Aorta (tissue), 5 donors: ENCODE data around the gene RNF17. TPM values are rescaled to one million over a fixed set of nuclear protein-coding genes. Genes with fewer than 3 reads are reported as not detected.
"Not testable (repeated sequence)": the region's sequence is repeated elsewhere in the genome, so short reads cannot be mapped to it uniquely, and the experiment has no call there.

ENCODE experiments used
- ATAC-seq: fragments of 200-7000 bp; cut with Tn5 transposase; one replicate; pipeline ENCODE4 v1.9.1; 2022; ENCODE audit warnings: moderate library complexity; ENCODE audit not compliant: low FRiP score
- DNase-seq, 2 donors: peaks; one replicate each; pipeline ENCODE4 v3.0.0-alpha.2; 2020
- H3K27ac ChIP-seq, 2 donors: one replicate each; pipeline ENCODE4 v1.5.1; 2013; ENCODE audit warnings: low read length in 2 of 2, mild to moderate bottlenecking in 2 of 2, moderate library complexity in 2 of 2, control low read depth in 1 of 2, inconsistent platforms in 1 of 2, low read depth in 1 of 2
- H3K27me3 ChIP-seq, 2 donors: one replicate each; pipeline ENCODE4 v1.6.1; 2013; ENCODE audit warnings: control low read depth in 1 of 2, low read length in 1 of 2, mild to moderate bottlenecking in 1 of 2, moderate library complexity in 1 of 2; ENCODE audit not compliant: insufficient read depth in 2 of 2, control insufficient read depth in 1 of 2
- H3K36me3 ChIP-seq, 2 donors: one replicate each; pipeline ENCODE4 v1.6.1; 2013; ENCODE audit warnings: control low read depth in 1 of 2, low read length in 1 of 2, mild to moderate bottlenecking in 1 of 2; ENCODE audit not compliant: insufficient read depth in 2 of 2, control insufficient read depth in 1 of 2
- H3K4me1 ChIP-seq, 2 donors: one replicate each; pipeline ENCODE4 v1.6.1; 2013; ENCODE audit warnings: low read length in 2 of 2, control low read depth in 1 of 2, mild to moderate bottlenecking in 1 of 2, moderate library complexity in 1 of 2; ENCODE audit not compliant: insufficient read depth in 2 of 2, control insufficient read depth in 1 of 2
- H3K4me3 ChIP-seq, 2 donors: one replicate each; pipeline ENCODE4 v1.5.1; 2013; ENCODE audit warnings: low read length in 2 of 2, control low read depth in 1 of 2, mild to moderate bottlenecking in 1 of 2
- H3K9me3 ChIP-seq: one replicate; pipeline ENCODE4 v1.6.1; 2013; ENCODE audit warnings: mild to moderate bottlenecking, low read length; ENCODE audit not compliant: control insufficient read depth
- WGBS, 2 donors: extraction: QIAGEN DNeasy Blood & Tissue Kit; methylation state at CpG; one replicate each; pipeline ENCODE4 v1.1.7; 2013; 5-methylcytosine and 5-hydroxymethylcytosine counted together
- intact Hi-C, 2 donors: fragments of 100-400 bp; cut with DNase I; formaldehyde crosslinking; loops; one replicate each; pipeline versions ENCODE4 v1.14.2 to v1.15.0; 2022
- polyA plus RNA-seq, 2 donors: library from polyadenylated mRNA; stranded (reverse); fragments of 200-250 nt; gene quantifications; one replicate each; pipeline ENCODE4 v1.2.3, GENCODE V29; 2013
- total RNA-seq, 2 donors: library from RNA; stranded (reverse); fragmentation: NEBNext Ultra II Directional; extraction: Animal tissue kit (Norgen Biotek cat#: 25700); gene quantifications; one replicate each; pipeline ENCODE4 v1.2.1, GENCODE V29; 2021
- donor health status: healthy with polysubstance abuse.
- donor health status: Bipolar disorder and iron deficiency.
- donor health status: DM: no; HTN: no; CAD: no.
- donor health status: DM: no; HTN: no; CAD: no.
- donor health status: DM: yes; HTN: yes; CAD: no.

The RNF17 gene
- total and polyA plus RNA-seq, 4 donors, result 0.52 TPM; not detected in 3

DNA sequence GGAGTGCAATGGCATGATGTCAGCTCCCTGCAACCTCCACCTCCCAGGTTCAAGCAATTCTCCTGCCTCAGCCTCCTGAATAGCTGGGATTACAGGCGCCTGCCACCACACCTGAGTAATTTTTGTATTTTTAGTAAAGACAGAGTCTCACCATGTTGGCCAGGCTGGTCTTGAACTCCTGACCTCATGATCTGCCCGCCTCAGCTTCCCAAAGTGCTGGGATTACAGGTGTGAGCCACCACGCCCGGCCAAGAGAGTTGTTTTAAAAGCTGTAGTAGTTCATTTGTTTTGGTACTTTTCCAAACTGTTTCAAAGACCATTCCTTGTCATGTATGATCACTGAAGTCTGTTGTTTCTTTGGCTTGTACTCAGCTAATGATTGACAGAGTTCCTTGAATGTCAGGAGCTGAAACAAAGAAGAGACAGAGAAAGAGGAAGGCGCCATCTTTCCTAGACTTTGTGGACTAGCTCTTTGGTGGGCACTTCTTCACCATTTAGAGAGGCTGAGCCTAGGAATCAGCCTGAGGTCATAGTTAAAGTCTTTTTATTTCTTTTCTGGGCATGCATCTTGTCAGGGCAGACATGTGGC is 59.2 kb downstream of the RNF17 start:
- H3K36me3 ChIP-seq, intact Hi-C loops, DNase-seq, H3K9me3 ChIP-seq, H3K27ac ChIP-seq, H3K4me1 ChIP-seq, ATAC-seq, H3K4me3 ChIP-seq, H3K27me3 ChIP-seq: not testable (repeated sequence)
- WGBS, 2 donors, result 75 to 79% methylated on average over 5 of the region's 5 CpGs

DNA sequence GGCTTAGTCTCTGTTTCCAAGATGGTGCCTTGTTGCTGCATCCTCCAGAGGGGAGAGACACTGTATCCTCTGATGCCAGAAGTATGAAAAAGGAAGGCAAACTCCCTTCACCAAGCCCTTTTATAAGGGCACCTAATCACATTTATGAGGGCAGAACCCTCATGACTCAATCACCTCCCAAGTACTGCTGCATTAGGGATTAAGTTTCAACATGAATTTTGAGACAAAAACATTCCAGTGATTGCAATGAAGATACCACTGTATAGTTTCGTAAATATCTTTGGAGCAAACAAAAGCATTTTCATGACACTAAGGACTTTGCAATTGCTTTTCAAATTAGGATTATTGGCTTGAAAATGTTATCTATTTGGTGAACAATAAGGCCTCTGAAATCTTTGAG is 63.8 kb downstream of the RNF17 start:
- intact Hi-C loops, result no loop called here
- Histone ChIP-seq H3K27ac (no peak overlapping the region), H3K4me1 (no peaks in the 10 kb centered on the region), H3K36me3 (no peaks in the 10 kb centered on the region), H3K27me3 (no peaks in the 10 kb centered on the region), H3K9me3 (no peaks in the 10 kb centered on the region), H3K4me3 (no peak overlapping the region)
- WGBS, 2 donors, result 91 to 96% methylated on average over 1 of the region's 1 CpG
- ATAC-seq (no peak), DNase-seq (no peak)

DNA sequence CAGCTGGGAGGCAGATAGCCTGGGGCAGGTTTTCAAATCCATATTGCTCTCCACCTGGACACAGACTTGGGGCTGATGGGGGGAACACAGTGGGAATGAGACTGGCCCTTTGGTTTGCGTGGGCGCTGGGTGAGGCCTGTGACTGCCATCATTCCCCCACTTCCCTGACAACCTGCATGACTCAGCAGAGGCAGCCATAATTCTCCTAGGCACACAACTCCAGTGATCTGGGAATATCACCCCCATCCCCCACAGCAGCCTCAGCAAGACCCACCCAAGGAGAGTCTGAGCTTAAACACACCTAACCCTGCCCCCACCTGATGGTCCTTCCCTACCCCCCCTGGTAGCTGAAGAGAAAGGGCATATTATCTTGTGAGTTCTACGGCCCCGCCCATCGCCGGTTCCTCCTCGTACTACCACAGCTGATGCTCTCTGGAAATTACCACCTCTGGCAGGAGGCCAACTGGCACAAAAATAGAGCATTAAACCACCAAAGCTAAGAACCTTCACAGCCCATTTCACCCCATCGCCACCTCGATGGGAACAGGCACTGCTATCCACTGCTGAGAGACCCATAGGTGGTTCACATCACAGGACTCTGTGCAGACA is 71.0 kb downstream of the RNF17 start:
- H3K9me3 ChIP-seq, result no peaks in the 10 kb centered on the region
- 82 to 87% methylated on average over 9 of the region's 9 CpGs for WGBS, 2 donors
- intact Hi-C loops, result no loop called here
- no peak overlapping the region for H3K27ac ChIP-seq
- H3K36me3 ChIP-seq, result no peaks in the 10 kb centered on the region
- DNase-seq, result no peak
- H3K27me3 ChIP-seq, result no peaks in the 10 kb centered on the region
- no peak overlapping the region for H3K4me3 ChIP-seq
- no peak for ATAC-seq
- H3K4me1 ChIP-seq, result no peaks in the 10 kb centered on the region

DNA sequence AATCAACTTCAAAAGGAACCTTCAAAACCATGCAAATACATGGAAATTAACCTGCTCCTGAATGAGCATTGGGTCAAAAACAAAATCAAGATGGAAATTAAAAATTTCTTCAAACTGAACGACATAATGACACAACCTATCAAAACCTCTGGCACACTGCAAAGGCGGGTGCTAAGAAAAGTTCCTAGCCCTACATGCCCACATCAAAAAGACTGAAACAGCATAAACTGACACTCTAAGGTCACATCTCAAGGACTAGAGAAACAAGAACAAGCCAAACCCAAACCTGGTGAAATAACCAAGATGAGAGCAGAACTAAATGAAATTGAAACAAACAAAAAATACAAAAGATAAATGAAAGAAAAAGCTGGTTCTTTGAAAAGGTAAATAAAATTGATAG is 73.6 kb downstream of the RNF17 start:
- WGBS, 2 donors, result 84 to 94% methylated on average over 2 of the region's 2 CpGs
- H3K4me3 ChIP-seq, ATAC-seq, H3K27ac ChIP-seq, H3K36me3 ChIP-seq, H3K27me3 ChIP-seq, H3K4me1 ChIP-seq, intact Hi-C loops, DNase-seq, H3K9me3 ChIP-seq: not testable (repeated sequence)

DNA sequence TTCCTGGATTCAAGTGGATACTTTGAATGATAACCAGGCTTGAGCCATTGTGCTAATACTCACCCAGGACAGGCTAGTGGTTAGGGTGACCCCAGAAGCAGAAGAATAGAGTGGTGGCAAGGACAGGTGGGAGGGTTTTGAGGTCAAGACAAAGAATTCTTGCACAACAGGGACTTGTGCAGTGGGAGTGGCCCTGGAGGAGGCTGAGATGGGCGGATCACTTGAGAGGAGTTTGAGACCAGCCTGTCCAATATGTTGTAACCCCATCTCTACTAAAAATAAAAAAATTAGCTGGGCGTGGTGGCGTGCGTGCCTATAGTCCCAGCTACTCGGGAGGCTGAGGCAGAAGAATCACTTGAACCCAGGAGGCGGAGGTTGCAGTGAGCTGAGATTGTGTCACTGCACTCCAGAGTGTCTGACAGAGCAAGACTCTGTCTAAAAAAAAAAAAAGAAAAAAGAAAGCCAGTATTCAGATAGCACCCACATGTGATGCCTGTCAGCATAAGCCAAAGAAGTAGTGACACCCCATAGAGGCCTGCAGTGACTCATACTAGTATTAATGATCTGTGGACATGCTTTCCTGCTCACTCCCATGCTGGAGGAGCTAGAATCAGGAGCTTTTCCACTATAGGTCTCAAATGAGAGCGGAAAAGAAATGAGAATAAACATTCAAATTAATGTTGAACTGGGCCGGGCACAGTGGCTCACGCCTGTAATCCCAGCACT is 78.7 kb downstream of the RNF17 start:
- intact Hi-C loops, result no loop called here
- Histone ChIP-seq H3K27ac (no peak overlapping the region), H3K4me3 (no peak overlapping the region), H3K9me3 (no peaks in the 10 kb centered on the region), H3K27me3 (no peaks in the 10 kb centered on the region), H3K36me3 (no peaks in the 10 kb centered on the region), H3K4me1 (no peaks in the 10 kb centered on the region)
- DNase-seq (no peak), ATAC-seq (no peak)
- 93 to 96% methylated on average over 9 of the region's 9 CpGs for WGBS, 2 donors

DNA sequence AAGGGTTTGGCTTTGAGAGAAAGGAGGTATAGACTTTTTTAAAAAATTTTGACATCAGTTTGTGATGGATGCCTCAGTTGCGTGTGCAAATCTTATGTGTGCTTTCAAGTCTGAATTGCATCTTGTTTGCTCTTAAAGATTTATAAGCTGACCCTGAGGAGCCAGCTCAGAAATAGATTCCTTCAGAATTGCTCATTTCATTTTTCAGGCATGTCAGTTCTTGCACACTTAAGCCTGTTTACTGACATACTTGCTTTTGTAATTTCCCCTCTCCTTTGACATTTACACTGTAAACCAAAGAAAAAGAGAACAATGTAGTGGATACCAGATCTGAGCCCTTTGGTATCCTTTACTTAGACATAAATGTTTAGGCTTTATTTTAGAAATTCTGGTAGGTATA is 87.6 kb downstream of the RNF17 start:
- ATAC-seq (no peak), DNase-seq (no peak)
- Histone ChIP-seq H3K9me3 (no peaks in the 10 kb centered on the region), H3K27ac (no peak overlapping the region), H3K36me3 (no peaks in the 10 kb centered on the region), H3K4me1 (no peaks in the 10 kb centered on the region), H3K4me3 (no peak overlapping the region), H3K27me3 (no peaks in the 10 kb centered on the region)
- WGBS, 2 donors, result 19 to 25% methylated on average over 1 of the region's 1 CpG
- intact Hi-C loops, result no loop called here

DNA sequence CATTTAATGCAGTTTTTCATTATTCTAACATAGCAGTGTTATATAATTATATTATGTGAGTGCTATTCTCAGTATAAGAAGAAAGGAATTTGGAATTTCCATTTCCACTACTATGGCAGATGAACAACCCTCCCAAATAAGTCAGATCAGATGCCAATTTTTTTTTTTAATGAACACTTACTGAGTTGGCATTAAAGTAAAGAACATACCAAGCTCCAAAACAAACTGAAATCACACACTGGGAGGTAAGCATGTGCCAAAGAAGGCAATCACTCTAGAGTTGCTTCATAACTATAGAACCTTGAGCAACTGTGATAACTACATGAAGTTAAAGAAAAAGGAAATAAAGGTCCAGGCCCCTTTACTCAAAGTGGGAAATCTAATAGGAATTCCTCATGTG is 90.3 kb downstream of the RNF17 start:
- intact Hi-C loops, result no loop called here
- Histone ChIP-seq H3K27ac (no peak overlapping the region), H3K4me3 (no peak overlapping the region), H3K4me1 (no peaks in the 10 kb centered on the region), H3K27me3 (no peaks in the 10 kb centered on the region), H3K9me3 (no peaks in the 10 kb centered on the region), H3K36me3 (no peaks in the 10 kb centered on the region)
- ATAC-seq (no peak), DNase-seq (no peak)

DNA sequence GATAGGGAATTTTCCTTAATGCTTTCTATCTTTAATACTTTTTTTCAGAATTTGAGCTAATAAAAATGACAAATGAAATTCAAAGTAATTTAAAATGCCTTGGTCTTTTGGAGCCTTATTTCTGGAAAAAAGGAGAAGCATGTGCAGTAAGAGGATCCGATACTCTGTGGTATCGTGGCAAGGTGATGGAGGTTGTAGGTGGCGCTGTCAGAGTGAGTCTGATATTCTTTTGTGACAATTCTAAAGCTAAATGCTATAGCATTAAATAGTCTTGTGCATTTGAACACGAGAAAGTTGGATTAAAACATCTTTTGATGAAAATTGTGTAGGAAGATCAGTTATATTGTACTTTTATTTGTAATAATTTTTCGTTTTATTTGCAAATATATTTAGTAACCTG is 95.0 kb downstream of the RNF17 start:
- H3K27me3 ChIP-seq, result peaks cover 0 to 2% of the 10 kb centered on the region in 2 donors
- no peaks in the 10 kb centered on the region for H3K36me3 ChIP-seq
- intact Hi-C loops, result no loop called here
- DNase-seq (no peak), ATAC-seq (no peak)
- no peaks in the 10 kb centered on the region for H3K4me1 ChIP-seq
- no peak overlapping the region for H3K27ac ChIP-seq
- 81% methylated on average over 5 of the region's 5 CpGs for WGBS, 2 donors
- no peak overlapping the region for H3K4me3 ChIP-seq
- H3K9me3 ChIP-seq, result no peaks in the 10 kb centered on the region

DNA sequence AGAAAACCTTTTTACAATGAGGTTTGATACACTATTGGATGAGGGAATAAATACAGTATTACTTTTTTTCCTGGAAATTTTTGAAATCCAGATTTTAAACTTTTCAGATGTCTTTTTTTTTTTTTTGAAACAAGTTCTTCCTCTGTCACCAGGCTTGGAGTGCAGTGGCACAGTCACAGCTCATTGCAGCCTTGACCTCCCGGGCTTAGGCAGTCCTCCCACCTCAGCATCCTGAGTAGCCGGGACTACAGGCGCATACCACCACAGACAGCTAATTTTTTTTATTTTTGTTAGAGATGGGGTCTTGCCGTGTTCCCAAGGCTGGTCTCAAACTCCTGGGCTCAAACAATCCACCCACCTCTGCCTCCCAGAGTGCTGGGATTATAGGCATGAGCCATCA is 96.8 kb downstream of the RNF17 start:
- Histone ChIP-seq H3K27me3 (peaks cover 0 to 2% of the 10 kb centered on the region in 2 donors), H3K9me3 (no peaks in the 10 kb centered on the region), H3K36me3 (no peaks in the 10 kb centered on the region), H3K27ac (no peak overlapping the region), H3K4me1 (no peaks in the 10 kb centered on the region), H3K4me3 (no peak overlapping the region)
- no peak for ATAC-seq
- WGBS, 2 donors, result 75% methylated on average over 4 of the region's 4 CpGs
- intact Hi-C loops, result no loop called here
- DNase-seq, result no peak
